Gastrocnemius medialis (tissue), 4 donors: ENCODE results near the gene AUTS2. TPM values are rescaled to one million over a fixed set of nuclear protein-coding genes. Genes with fewer than 3 reads are reported as not detected.

ENCODE experiments used
- ATAC-seq, 2 donors: fragments of 150-250 bp; one replicate each; pipeline ENCODE4 v1.9.1; 2016
- DNase-seq, 2 donors: peaks; one replicate each; pipeline ENCODE4 v3.0.0-alpha.2; 2019
- H3K27ac ChIP-seq, 4 donors: fragments of 200-600 bp; sonication (generic); 1 replicate in 1 of 4; 2 replicates in 3 of 4; pipeline ENCODE4 v1.5.1; 2016 to 2018; ENCODE audit warnings: mild to moderate bottlenecking in 2 of 4, moderate library complexity in 1 of 4
- H3K27me3 ChIP-seq, 3 donors: fragments of 200-600 bp; sonication (generic) in 2 of 3; 1 replicate in 1 of 3; 2 replicates in 2 of 3; pipeline versions ENCODE4 v1.5.1 to v1.6.0; 2016 to 2019; ENCODE audit warnings: mild to moderate bottlenecking in 1 of 3, moderate library complexity in 1 of 3
- H3K36me3 ChIP-seq, 2 donors: fragments of 200-600 bp; sonication (generic) in 1 of 2; one replicate each; pipeline ENCODE4 v1.5.1; 2017 to 2018
- H3K4me1 ChIP-seq, 2 donors: fragments of 200-600 bp; sonication (generic) in 1 of 2; one replicate each; pipeline ENCODE4 v1.5.1; 2016 to 2017; ENCODE audit warnings: mild to moderate bottlenecking in 2 of 2
- H3K4me3 ChIP-seq, 4 donors: fragments of 200-600 bp; sonication (generic) in 3 of 4; 1 replicate in 1 of 4; 2 replicates in 3 of 4; pipeline ENCODE4 v1.5.1; 2016 to 2019; ENCODE audit warnings: mild to moderate bottlenecking in 2 of 4
- H3K9me3 ChIP-seq, 3 donors: fragments of 200-600 bp; sonication (generic) in 2 of 3; 1 replicate in 1 of 3; 2 replicates in 2 of 3; pipeline ENCODE4 v1.5.1; 2016 to 2019
- POLR2A ChIP-seq, 2 donors: fragments of 450-650 bp; IDR thresholded peaks; one replicate each; pipeline ENCODE4 v1.6.1; 2017; ENCODE audit warnings: antibody characterized with exemption in 2 of 2, mild to moderate bottlenecking in 2 of 2, moderate library complexity in 2 of 2
- in situ Hi-C, 4 donors: fragments of 200-750 bp; cut with MboI; loops; one replicate each; pipeline versions ENCODE4 v1.15.0 to v1.8.0; 2017; ENCODE audit warnings: low sequenced_read_pairs in 4 of 4
- intact Hi-C: fragments of 100-400 bp; cut with DNase I; formaldehyde crosslinking; loops from one replicate; pipeline ENCODE4 v1.15.1; 2023; ENCODE audit warnings: low total_unique reads
- total RNA-seq, 4 donors: library from RNA; depleted of rRNA; stranded (reverse); fragments of >200 nt; gene quantifications; one replicate each; pipeline versions ENCODE4 v1.1.0 to v1.2.3, GENCODE V29; 2016
- TF ChIP-seq, protein P1 (sequence below), 5 experiments: fragments of 450-650 bp in 3 of 5; fragments of 200-600 bp in 2 of 5; sonication (generic) in 2 of 5; IDR thresholded peaks in 4 of 5; conservative IDR thresholded peaks in 1 of 5; 1 replicate in 4 of 5; 2 replicates in 1 of 5; pipeline ENCODE4 v1.5.1; 2016 to 2019; ENCODE audit warnings: antibody characterized with exemption in 5 of 5, mild to moderate bottlenecking in 3 of 5, moderate library complexity in 3 of 5

AUTS2 gene
- total RNA-seq, 4 donors from 2014 or later = 2.5 to 16.2 (median 8.5) TPM

DNA sequence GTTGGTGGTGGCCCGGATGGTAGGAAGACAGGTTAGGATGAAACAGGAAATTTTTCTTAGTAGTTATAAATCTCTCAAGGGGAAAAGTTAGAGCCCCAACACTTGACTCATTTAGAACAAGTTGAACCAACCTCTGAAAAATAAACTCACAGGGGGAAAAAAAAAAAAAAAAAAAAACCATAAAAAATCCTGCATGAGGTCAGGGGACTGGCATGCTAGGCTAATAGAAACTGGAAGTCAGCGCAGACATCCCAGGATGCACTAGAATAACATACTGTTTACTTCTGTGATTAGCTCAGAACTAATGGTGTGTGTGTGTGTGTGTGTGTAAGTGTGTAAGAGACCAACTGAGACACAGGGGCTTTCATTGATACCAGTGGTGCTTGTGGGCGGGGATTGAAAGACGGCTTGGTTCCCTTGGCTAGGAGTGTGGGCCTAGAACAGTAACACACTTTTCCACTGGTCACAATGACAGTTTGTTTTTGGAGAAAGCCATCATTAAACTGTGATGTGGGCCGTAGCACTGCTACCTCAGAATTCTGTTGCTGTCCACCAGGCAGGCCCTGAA is 1042.1 kb downstream of the AUTS2 start:
- no peak overlapping the region for H3K4me3 ChIP-seq
- no peaks in the 10 kb centered on the region for H3K9me3 ChIP-seq
- TF ChIP-seq, protein P1, sequence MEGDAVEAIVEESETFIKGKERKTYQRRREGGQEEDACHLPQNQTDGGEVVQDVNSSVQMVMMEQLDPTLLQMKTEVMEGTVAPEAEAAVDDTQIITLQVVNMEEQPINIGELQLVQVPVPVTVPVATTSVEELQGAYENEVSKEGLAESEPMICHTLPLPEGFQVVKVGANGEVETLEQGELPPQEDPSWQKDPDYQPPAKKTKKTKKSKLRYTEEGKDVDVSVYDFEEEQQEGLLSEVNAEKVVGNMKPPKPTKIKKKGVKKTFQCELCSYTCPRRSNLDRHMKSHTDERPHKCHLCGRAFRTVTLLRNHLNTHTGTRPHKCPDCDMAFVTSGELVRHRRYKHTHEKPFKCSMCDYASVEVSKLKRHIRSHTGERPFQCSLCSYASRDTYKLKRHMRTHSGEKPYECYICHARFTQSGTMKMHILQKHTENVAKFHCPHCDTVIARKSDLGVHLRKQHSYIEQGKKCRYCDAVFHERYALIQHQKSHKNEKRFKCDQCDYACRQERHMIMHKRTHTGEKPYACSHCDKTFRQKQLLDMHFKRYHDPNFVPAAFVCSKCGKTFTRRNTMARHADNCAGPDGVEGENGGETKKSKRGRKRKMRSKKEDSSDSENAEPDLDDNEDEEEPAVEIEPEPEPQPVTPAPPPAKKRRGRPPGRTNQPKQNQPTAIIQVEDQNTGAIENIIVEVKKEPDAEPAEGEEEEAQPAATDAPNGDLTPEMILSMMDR (IDR thresholded peaks at IDR 0.05 in 4 of 5, conservative IDR thresholded peaks at IDR 0.05 in 1 of 5) = no peak
- no peak for TF ChIP-seq POLR2A (IDR thresholded peaks at IDR 0.05)
- ATAC-seq (no peak), DNase-seq (no peak)
- H3K27ac ChIP-seq = no peak overlapping the region
- intact Hi-C loops (no loop called here), in situ Hi-C loops (no loop called here)
- no peaks in the 10 kb centered on the region for H3K27me3 ChIP-seq
- no peaks in the 10 kb centered on the region for H3K36me3 ChIP-seq
- no peaks in the 10 kb centered on the region for H3K4me1 ChIP-seq

DNA sequence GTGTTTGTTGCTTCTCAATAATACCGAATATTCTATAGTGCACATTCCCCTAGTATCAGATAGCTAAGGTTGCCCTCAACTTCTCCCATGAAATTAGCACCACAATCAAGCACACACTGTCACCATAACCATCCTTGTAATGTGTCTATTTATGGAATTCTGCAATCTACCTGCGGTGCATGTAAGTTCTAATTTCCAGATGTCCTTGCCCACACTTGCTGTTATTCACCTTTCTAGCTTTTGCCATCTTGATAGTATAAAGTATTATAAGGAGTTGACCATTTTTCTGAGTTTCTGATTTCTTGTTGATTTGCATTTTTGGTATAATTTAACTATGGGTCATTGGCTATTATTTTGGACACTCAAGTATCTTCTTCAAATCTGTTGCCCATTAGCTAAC is 1043.6 kb downstream of the AUTS2 start:
- ATAC-seq = no peak
- DNase-seq = no peak
- Histone ChIP-seq H3K9me3 (no peaks in the 10 kb centered on the region), H3K36me3 (no peaks in the 10 kb centered on the region), H3K27me3 (no peaks in the 10 kb centered on the region), H3K27ac (no peak overlapping the region), H3K4me3 (no peak overlapping the region), H3K4me1 (peaks cover 3% of the 10 kb centered on the region in 2 donors)
- no peak for TF ChIP-seq POLR2A (IDR thresholded peaks at IDR 0.05)
- TF ChIP-seq, protein P1 (IDR thresholded peaks at IDR 0.05 in 4 of 5, conservative IDR thresholded peaks at IDR 0.05 in 1 of 5) = no peak
- in situ Hi-C loops (no loop called here), intact Hi-C loops (no loop called here)

DNA sequence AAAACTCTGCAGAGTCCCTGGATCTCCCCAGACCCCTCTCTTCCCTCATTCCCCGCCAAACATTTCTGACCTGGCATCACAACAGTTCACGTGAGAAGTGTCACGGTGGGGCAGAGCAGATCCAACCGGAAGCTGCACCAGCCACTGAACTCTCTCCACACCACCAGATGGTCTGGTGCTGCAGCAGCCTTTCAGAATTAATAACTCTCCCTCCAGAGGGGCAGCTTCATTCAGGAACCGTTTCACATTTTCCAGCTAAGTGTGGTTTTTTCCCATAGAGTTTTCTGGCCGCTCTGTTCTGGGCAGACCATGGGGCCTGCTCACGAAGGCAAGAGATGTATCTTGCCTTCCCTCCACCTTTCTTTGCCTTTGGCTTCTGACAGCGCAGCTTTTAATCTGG is 1047.0 kb downstream of the AUTS2 start:
- intact Hi-C loops = no loop called here
- TF ChIP-seq, protein P1 (IDR thresholded peaks at IDR 0.05 in 4 of 5, conservative IDR thresholded peaks at IDR 0.05 in 1 of 5) = no peak
- TF ChIP-seq POLR2A (IDR thresholded peaks at IDR 0.05) = no peak
- Histone ChIP-seq H3K4me1 (peaks cover 8 to 9% of the 10 kb centered on the region in 2 donors), H3K36me3 (no peaks in the 10 kb centered on the region), H3K27ac (no peak overlapping the region), H3K9me3 (no peaks in the 10 kb centered on the region), H3K27me3 (no peaks in the 10 kb centered on the region), H3K4me3 (no peak overlapping the region)
- no peak for ATAC-seq
- in situ Hi-C loops = no loop called here
- DNase-seq = no peak

DNA sequence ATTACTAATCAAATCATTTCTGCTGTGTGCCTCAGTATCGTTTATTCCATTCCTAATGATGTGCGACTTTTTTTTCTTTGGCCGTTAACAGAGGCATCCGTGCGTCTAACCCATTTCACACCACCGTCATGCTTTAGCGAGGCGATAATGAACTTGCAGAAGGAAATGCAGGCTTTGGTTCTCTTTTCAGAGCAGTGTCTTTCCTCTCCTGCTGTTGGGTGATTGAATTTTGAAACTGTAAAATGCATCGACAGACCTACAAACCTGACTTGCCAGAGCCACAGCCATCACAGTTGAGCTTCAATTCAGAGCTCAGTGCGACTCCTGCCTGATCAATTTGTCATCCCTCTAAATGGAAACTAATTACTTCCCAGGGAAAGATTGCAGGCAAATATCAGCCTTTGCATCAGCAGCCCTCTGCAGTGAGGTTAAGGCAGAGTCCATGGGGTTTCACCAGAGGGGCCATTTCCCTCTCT is 1047.6 kb downstream of the AUTS2 start:
- DNase-seq = no peak
- H3K36me3 ChIP-seq = no peaks in the 10 kb centered on the region
- intact Hi-C loops = no loop called here

More for the DNA sequence above, 1047.6 kb downstream of the AUTS2 start:
- Histone ChIP-seq H3K27ac (no peak overlapping the region), H3K4me3 (no peak overlapping the region), H3K27me3 (no peaks in the 10 kb centered on the region), H3K4me1 (peaks cover 8 to 9% of the 10 kb centered on the region in 2 donors), H3K9me3 (no peaks in the 10 kb centered on the region)
- no peak for ATAC-seq
- in situ Hi-C loops = no loop called here
- no peak for TF ChIP-seq POLR2A (IDR thresholded peaks at IDR 0.05)
- TF ChIP-seq, protein P1 (IDR thresholded peaks at IDR 0.05 in 4 of 5, conservative IDR thresholded peaks at IDR 0.05 in 1 of 5) = no peak
